IMR-90 (cell line): ENCODE data around the gene HSPA1A.
"Not testable (repeated sequence)": the region's sequence is repeated elsewhere in the genome, so short reads cannot be mapped to it uniquely, and the experiment has no call there.

Experiments
- BHLHE40 ChIP-seq: fragments of 150-350 bp; IDR thresholded peaks from 2 replicates; pipeline ENCODE4 v1.6.1; 2016; ENCODE audit warnings: mild to moderate bottlenecking, low read depth, low read length
- CEBPB ChIP-seq: IDR thresholded peaks from 2 replicates; pipeline ENCODE4 v1.6.1; 2012; ENCODE audit warnings: low read depth, low read length, improper control_type of control experiment
- CHD1 ChIP-seq: IDR thresholded peaks from 2 replicates; pipeline ENCODE4 v1.6.1; 2012; ENCODE audit warnings: low read depth, low read length, improper control_type of control experiment
- FOS ChIP-seq: fragments of 150-350 bp; IDR thresholded peaks from 2 replicates; pipeline ENCODE4 v1.6.1; 2016; ENCODE audit warnings: low read depth, low read length
- MAFK ChIP-seq: IDR thresholded peaks from 2 replicates; pipeline ENCODE4 v1.6.1; 2012; ENCODE audit warnings: low read depth, low read length, improper control_type of control experiment
- MAZ ChIP-seq: IDR thresholded peaks from 2 replicates; pipeline ENCODE4 v1.6.1; 2012; ENCODE audit warnings: low read depth, mild to moderate bottlenecking, low read length, improper control_type of control experiment, moderate library complexity, borderline replicate concordance
- MXI1 ChIP-seq: IDR thresholded peaks from 2 replicates; pipeline ENCODE4 v1.6.1; 2012; ENCODE audit warnings: low read depth, mild to moderate bottlenecking, low read length, moderate library complexity, borderline replicate concordance
- POLR2A ChIP-seq: IDR thresholded peaks from 2 replicates; pipeline ENCODE4 v1.6.1; 2012; ENCODE audit warnings: mild to moderate bottlenecking, low read depth, low read length
- RAD21 ChIP-seq: IDR thresholded peaks from 2 replicates; pipeline ENCODE4 v1.6.1; 2012; ENCODE audit warnings: low read length, improper control_type of control experiment
- RFX5 ChIP-seq: IDR thresholded peaks from 2 replicates; pipeline ENCODE4 v1.8.0; 2012; ENCODE audit warnings: low read depth, mild to moderate bottlenecking, low read length, moderate library complexity
- TF ChIP-seq, protein P1 (sequence below): conservative IDR thresholded peaks from 2 replicates; pipeline ENCODE4 v1.5.1; 2012; ENCODE audit warnings: mild to moderate bottlenecking, low read depth, low read length, improper control_type of control experiment
- TF ChIP-seq, protein P2 (sequence below): fragments of 150-350 bp; IDR thresholded peaks from 2 replicates; pipeline ENCODE4 v1.6.1; 2017; ENCODE audit warnings: mild to moderate bottlenecking, antibody characterized with exemption, low read length, low read depth

DNA sequence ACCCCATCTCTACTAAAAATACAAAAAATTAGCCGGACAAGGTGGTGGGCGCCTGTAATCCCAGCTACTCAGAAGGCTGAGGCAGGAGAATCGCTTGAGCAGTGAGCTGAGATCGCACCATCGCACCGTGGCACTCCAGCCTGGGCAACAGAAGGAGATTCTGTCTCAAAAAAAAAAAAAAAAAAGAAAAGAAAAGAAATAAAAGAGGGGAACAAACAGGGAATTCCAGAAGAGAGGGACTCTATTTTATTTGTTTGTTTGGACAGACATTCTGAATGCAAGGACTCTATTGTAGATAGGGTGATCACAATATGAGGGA is 21.5 kb upstream of the HSPA1A start:
- TF ChIP-seq, protein P1, sequence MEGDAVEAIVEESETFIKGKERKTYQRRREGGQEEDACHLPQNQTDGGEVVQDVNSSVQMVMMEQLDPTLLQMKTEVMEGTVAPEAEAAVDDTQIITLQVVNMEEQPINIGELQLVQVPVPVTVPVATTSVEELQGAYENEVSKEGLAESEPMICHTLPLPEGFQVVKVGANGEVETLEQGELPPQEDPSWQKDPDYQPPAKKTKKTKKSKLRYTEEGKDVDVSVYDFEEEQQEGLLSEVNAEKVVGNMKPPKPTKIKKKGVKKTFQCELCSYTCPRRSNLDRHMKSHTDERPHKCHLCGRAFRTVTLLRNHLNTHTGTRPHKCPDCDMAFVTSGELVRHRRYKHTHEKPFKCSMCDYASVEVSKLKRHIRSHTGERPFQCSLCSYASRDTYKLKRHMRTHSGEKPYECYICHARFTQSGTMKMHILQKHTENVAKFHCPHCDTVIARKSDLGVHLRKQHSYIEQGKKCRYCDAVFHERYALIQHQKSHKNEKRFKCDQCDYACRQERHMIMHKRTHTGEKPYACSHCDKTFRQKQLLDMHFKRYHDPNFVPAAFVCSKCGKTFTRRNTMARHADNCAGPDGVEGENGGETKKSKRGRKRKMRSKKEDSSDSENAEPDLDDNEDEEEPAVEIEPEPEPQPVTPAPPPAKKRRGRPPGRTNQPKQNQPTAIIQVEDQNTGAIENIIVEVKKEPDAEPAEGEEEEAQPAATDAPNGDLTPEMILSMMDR, result not testable (repeated sequence)
- not testable (repeated sequence) for TF ChIP-seq POLR2A, FOS, MXI1, MAZ, MAFK, BHLHE40, CEBPB, RFX5, CHD1, RAD21
- TF ChIP-seq, protein P2, sequence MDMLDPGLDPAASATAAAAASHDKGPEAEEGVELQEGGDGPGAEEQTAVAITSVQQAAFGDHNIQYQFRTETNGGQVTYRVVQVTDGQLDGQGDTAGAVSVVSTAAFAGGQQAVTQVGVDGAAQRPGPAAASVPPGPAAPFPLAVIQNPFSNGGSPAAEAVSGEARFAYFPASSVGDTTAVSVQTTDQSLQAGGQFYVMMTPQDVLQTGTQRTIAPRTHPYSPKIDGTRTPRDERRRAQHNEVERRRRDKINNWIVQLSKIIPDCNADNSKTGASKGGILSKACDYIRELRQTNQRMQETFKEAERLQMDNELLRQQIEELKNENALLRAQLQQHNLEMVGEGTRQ, result not testable (repeated sequence)
